Gastrocnemius medialis (tissue), 4 donors: ENCODE measurements around the gene RGL3.

ENCODE experiments used
- CTCF ChIP-seq, 5 experiments: fragments of 450-650 bp in 3 of 5; fragments of 200-600 bp in 2 of 5; sonication (generic) in 2 of 5; IDR thresholded peaks in 4 of 5; conservative IDR thresholded peaks in 1 of 5; 1 replicate in 4 of 5; 2 replicates in 1 of 5; pipeline ENCODE4 v1.5.1; 2016 to 2019; ENCODE audit warnings: antibody characterized with exemption in 5 of 5, mild to moderate bottlenecking in 3 of 5, moderate library complexity in 3 of 5
- POLR2A ChIP-seq, 2 donors: fragments of 450-650 bp; IDR thresholded peaks; one replicate each; pipeline ENCODE4 v1.6.1; 2017; ENCODE audit warnings: antibody characterized with exemption in 2 of 2, mild to moderate bottlenecking in 2 of 2, moderate library complexity in 2 of 2

- TF ChIP-seq CTCF (IDR thresholded peaks at IDR 0.05 in 4 of 5, conservative IDR thresholded peaks at IDR 0.05 in 1 of 5) (no peak), POLR2A (IDR thresholded peaks at IDR 0.05) (no peak)
Observed at GRCh38 chr19:11416346-11417052, 2.6 kb downstream of the RGL3 start.
